Neuron (in vitro differentiated cells): ENCODE data around the gene PRKAR2B.

Experiments
- H2AFZ ChIP-seq: one replicate; pipeline ENCODE4 v1.6.1; 2013; ENCODE audit warnings: low read depth, mild to moderate bottlenecking, inconsistent platforms, low read length, moderate library complexity
- H3K27me3 ChIP-seq: one replicate; pipeline ENCODE4 v1.6.1; 2013; ENCODE audit warnings: low read length; ENCODE audit not compliant: insufficient read depth
- H3K36me3 ChIP-seq: one replicate; pipeline ENCODE4 v1.6.1; 2013; ENCODE audit warnings: low read length; ENCODE audit not compliant: insufficient read depth
- H3K4me1 ChIP-seq: one replicate; pipeline ENCODE4 v1.6.1; 2013; ENCODE audit warnings: low read length; ENCODE audit not compliant: insufficient read depth
- H3K4me3 ChIP-seq: 2 replicates; pipeline ENCODE4 v1.5.1; 2013; ENCODE audit warnings: mild to moderate bottlenecking, low read length, moderate library complexity
- H3K9me3 ChIP-seq: one replicate; pipeline ENCODE4 v1.6.1; 2013; ENCODE audit warnings: low read length

PRKAR2B gene

GRCh38 chr7:107108793-107109371 is 64.4 kb downstream of the PRKAR2B start:
- no peak overlapping the region for H3K4me3 ChIP-seq
- no peaks in the 10 kb centered on the region for H3K27me3 ChIP-seq
- no peak overlapping the region for H2AFZ ChIP-seq
- H3K9me3 ChIP-seq, result no peaks in the 10 kb centered on the region
- no peaks in the 10 kb centered on the region for H3K4me1 ChIP-seq
- H3K36me3 ChIP-seq, result no peaks in the 10 kb centered on the region

GRCh38 chr7:107109955-107110354 is 65.5 kb downstream of the PRKAR2B start:
- Histone ChIP-seq H3K9me3 (no peaks in the 10 kb centered on the region), H3K4me3 (no peak overlapping the region), H2AFZ (no peak overlapping the region), H3K27me3 (no peaks in the 10 kb centered on the region), H3K4me1 (no peaks in the 10 kb centered on the region), H3K36me3 (no peaks in the 10 kb centered on the region)

- H3K36me3 ChIP-seq, result no peaks in the 10 kb centered on the region
- no peaks in the 10 kb centered on the region for H3K27me3 ChIP-seq
- H3K9me3 ChIP-seq, result no peaks in the 10 kb centered on the region
- H3K4me1 ChIP-seq, result no peaks in the 10 kb centered on the region
- H3K4me3 ChIP-seq, result no peak overlapping the region
- no peak overlapping the region for H2AFZ ChIP-seq
Measured at GRCh38 chr7:107111196-107111595, 66.7 kb downstream of the PRKAR2B start.

GRCh38 chr7:107113866-107114265 is 69.4 kb downstream of the PRKAR2B start:
- H3K36me3 ChIP-seq, result no peaks in the 10 kb centered on the region
- H3K4me1 ChIP-seq, result peaks cover 2% of the 10 kb centered on the region
- H2AFZ ChIP-seq, result no peak overlapping the region
- H3K9me3 ChIP-seq, result no peaks in the 10 kb centered on the region
- no peak overlapping the region for H3K4me3 ChIP-seq
- no peaks in the 10 kb centered on the region for H3K27me3 ChIP-seq

GRCh38 chr7:107115114-107115513 is 70.6 kb downstream of the PRKAR2B start:
- Histone ChIP-seq H3K4me1 (peaks cover 2% of the 10 kb centered on the region), H3K9me3 (no peaks in the 10 kb centered on the region), H2AFZ (no peak overlapping the region), H3K4me3 (no peak overlapping the region), H3K36me3 (no peaks in the 10 kb centered on the region), H3K27me3 (no peaks in the 10 kb centered on the region)

- Histone ChIP-seq H3K4me1 (peaks cover 2% of the 10 kb centered on the region), H3K4me3 (no peak overlapping the region), H3K27me3 (no peaks in the 10 kb centered on the region), H3K36me3 (no peaks in the 10 kb centered on the region), H3K9me3 (no peaks in the 10 kb centered on the region), H2AFZ (no peak overlapping the region)
Measured at GRCh38 chr7:107115762-107116540, 71.4 kb downstream of the PRKAR2B start.

GRCh38 chr7:107118109-107118900 is 73.8 kb downstream of the PRKAR2B start:
- Histone ChIP-seq H3K4me3 (no peak overlapping the region), H3K4me1 (peaks cover 2% of the 10 kb centered on the region), H3K9me3 (no peaks in the 10 kb centered on the region), H3K27me3 (no peaks in the 10 kb centered on the region), H3K36me3 (no peaks in the 10 kb centered on the region), H2AFZ (no peak overlapping the region)

GRCh38 chr7:107119376-107120105 is 75.0 kb downstream of the PRKAR2B start:
- H3K4me3 ChIP-seq, result no peak overlapping the region
- no peaks in the 10 kb centered on the region for H3K27me3 ChIP-seq
- H3K4me1 ChIP-seq, result peaks cover 2% of the 10 kb centered on the region

GRCh38 chr7:107122486-107122911 is 78.0 kb downstream of the PRKAR2B start:
- H3K4me1 ChIP-seq, result peaks cover 2% of the 10 kb centered on the region
- no peaks in the 10 kb centered on the region for H3K36me3 ChIP-seq
- H3K9me3 ChIP-seq, result no peaks in the 10 kb centered on the region
- H2AFZ ChIP-seq, result no peak overlapping the region
- no peak overlapping the region for H3K4me3 ChIP-seq
- no peaks in the 10 kb centered on the region for H3K27me3 ChIP-seq

More at GRCh38 chr7:107119376-107120105, 75.0 kb downstream of the PRKAR2B start:
- Histone ChIP-seq H3K36me3 (no peaks in the 10 kb centered on the region), H3K9me3 (no peaks in the 10 kb centered on the region), H2AFZ (no peak overlapping the region)

- no peaks in the 10 kb centered on the region for H3K9me3 ChIP-seq
- H3K4me3 ChIP-seq, result no peak overlapping the region
- H3K27me3 ChIP-seq, result no peaks in the 10 kb centered on the region
- H3K4me1 ChIP-seq, result peaks cover 2% of the 10 kb centered on the region
- no peak overlapping the region for H2AFZ ChIP-seq
- H3K36me3 ChIP-seq, result no peaks in the 10 kb centered on the region
Measured at GRCh38 chr7:107123392-107123791, 78.9 kb downstream of the PRKAR2B start.

GRCh38 chr7:107125475-107125874 is 81.0 kb downstream of the PRKAR2B start:
- Histone ChIP-seq H3K9me3 (no peaks in the 10 kb centered on the region), H3K4me3 (no peak overlapping the region), H3K36me3 (no peaks in the 10 kb centered on the region), H2AFZ (no peak overlapping the region), H3K4me1 (peaks cover 5% of the 10 kb centered on the region), H3K27me3 (no peaks in the 10 kb centered on the region)

GRCh38 chr7:107128217-107128616 is 83.7 kb downstream of the PRKAR2B start:
- H3K27me3 ChIP-seq, result no peaks in the 10 kb centered on the region
- peaks cover 12% of the 10 kb centered on the region for H3K4me1 ChIP-seq
- H3K9me3 ChIP-seq, result no peaks in the 10 kb centered on the region
- no peak overlapping the region for H2AFZ ChIP-seq
- no peaks in the 10 kb centered on the region for H3K36me3 ChIP-seq
- no peak overlapping the region for H3K4me3 ChIP-seq

- H3K4me1 ChIP-seq, result peaks cover 12% of the 10 kb centered on the region
- no peaks in the 10 kb centered on the region for H3K9me3 ChIP-seq
- H3K4me3 ChIP-seq, result no peak overlapping the region
- H2AFZ ChIP-seq, result no peak overlapping the region
- H3K36me3 ChIP-seq, result no peaks in the 10 kb centered on the region
- H3K27me3 ChIP-seq, result no peaks in the 10 kb centered on the region
Measured at GRCh38 chr7:107128748-107129147, 84.2 kb downstream of the PRKAR2B start.
